Left kidney (tissue), 2 donors: ENCODE results near the gene EHD1. TPM values are rescaled to one million over a fixed set of nuclear protein-coding genes. Genes with fewer than 3 reads are reported as not detected.
"Not testable (repeated sequence)": the region's sequence is repeated elsewhere in the genome, so short reads cannot be mapped to it uniquely, and the experiment has no call there.

ENCODE experiments used
- DNase-seq: peaks from one replicate; pipeline ENCODE4 v3.0.0-alpha.2; 2013
- polyA plus RNA-seq: library from polyadenylated mRNA; unstranded; fragments of 120-200 nt; gene quantifications from one replicate; pipeline ENCODE4 v1.2.1, GENCODE V29; 2013; ENCODE audit not compliant: insufficient read length

EHD1 gene
- polyA plus RNA-seq, 1 donor, result 56.5 TPM

DNA sequence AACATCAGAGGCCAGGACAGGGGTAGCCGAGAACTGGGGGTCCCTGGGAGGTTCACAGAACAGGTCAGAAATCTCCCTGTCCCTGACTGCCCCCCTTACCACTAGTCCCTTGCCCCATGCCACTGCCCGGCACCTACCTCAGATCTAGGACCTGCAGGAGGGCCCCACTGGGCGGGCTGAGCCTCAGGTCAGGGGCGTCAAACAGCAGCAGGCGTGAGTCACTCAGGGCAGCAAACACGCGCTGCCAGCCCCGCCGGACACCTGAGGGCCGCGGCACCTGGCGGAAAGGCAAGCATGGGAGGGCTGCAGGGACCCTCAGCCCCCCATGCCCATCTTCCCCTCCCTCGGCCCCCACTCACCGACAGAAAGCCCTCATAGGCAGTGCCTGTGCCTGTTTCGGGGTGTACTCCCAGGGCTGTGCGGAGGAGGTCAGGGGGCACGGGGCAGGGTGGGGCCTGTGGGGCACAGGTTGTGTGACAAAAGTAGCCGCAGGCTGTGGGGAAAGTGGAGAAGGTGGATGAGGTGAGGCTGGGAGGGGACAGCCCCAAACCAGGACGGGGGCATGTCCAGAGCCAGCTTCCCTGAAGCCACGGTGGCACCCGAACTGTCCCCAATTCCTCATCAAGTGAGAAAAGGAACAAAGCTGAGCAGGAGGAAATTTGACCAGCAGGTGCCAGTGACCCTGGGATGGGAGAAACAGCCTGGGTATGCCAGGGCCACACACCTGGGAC is 45.8 kb downstream of the EHD1 start:
- DNase-seq, result no peak

- no peak for DNase-seq
These were observed 47.0 kb downstream of the EHD1 start for GRCh38 chr11:64831411-64831891.

- no peak for DNase-seq
These were observed 48.7 kb downstream of the EHD1 start for GRCh38 chr11:64829536-64830251.

DNA sequence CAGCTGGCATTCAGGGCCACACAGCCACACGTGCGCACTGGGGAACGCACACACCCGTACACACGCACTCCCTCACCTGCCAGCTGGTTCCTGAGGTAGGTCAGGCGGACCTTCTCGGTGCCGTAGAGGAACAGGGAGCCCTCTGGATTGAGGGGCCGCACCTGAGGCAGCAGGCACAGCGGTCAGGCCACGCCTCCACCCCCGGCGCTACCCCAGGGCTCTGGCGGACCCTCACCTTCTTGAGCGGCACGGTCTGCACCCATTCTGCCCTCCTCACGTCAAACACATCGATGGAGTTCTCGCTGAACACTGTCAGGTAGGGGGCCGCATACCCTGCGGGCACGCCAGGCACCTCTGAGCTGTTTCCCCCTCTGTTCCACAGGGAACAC is 51.0 kb downstream of the EHD1 start:
- no peak for DNase-seq

DNA sequence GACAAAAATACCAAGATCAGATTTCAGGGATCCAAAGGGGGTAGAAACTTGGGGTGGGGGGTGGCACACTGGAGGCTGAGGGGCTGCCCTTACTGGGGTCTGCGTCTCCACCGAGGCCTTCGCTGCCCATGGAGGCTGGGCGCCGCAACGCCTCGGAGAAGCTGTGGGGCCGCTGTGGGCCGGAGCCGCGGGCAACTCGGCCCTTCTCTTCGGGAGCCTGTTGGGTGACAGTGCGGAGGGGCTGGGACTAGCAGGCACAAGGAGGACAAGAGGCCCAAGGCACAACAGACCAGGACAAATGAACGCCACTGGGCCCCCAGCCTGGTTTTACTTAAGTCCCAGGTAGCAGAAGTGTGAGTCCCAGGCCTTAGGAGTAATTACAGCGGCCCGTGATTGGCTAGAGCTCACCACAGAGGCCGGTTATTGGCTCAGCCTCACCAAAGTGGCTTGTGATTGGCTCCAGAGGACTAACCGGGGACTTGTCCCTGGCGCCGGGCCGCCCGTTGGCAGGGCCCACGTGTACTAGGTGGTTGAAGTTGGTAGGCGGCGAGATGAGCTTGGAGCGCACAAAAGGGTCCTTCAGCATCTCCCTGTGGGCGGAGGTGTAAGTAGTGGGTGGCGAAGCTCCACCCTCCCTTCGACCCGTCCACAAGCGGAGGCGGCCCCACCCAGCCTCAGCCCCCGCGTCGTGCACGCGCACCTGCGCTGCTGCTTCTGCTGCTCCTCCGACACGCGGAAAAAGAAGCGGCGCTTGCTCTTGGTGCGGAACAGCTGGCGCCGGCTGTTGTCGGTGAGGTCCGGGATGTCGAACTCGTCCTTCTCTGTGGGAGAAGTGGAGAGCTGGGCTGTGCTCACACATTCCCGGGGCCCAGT is 51.6 kb downstream of the EHD1 start:
- no peak for DNase-seq

- DNase-seq, result no peak
These were observed 52.4 kb downstream of the EHD1 start for GRCh38 chr11:64826062-64826461.

DNA sequence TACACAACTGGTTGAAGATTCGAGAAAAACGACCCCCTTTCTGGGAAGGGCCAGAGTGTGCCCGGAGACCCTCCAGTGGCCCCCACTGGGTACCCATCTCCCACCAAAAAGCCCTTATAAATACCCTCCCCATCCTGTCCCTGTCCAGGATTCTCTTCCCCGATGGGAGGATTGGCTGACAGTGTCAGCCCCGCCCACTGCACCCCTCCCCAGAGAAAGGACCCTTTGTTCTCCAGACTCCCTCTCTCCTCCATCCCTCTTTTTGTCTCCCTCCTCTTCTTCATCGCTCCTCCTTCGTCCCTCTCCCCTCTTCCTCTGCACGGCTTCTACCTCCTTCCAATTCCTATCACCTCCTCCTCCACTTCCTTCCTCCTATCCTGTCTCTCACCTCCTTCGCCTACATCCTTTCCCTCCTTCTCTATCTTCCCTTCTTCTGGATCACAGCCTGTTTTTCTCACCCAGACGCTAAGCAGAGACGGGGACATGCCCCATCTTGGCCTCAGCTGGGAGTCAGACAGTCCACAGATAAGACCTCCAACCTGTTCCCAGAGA is 54.8 kb downstream of the EHD1 start:
- DNase-seq, result no peak

DNA sequence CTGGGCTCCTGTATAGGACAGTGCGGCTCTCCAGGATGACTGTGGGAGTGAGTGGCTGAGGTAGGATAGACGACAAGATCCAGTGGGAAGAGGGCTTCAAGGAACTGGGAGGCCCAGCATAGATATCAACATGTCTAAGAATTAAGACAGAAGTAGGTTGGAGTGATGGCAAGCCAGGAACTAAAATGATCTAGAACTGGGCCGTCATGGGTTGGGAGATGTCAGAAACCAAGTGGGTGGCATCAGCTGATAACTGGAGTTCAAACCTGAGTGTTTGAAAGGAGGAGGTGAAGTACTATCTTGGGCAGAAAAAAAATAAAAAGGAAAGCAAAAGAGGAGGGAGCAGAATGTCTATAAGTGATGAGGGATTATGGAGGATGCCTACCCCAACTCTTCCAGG is 60.9 kb downstream of the EHD1 start:
- no peak for DNase-seq

DNA sequence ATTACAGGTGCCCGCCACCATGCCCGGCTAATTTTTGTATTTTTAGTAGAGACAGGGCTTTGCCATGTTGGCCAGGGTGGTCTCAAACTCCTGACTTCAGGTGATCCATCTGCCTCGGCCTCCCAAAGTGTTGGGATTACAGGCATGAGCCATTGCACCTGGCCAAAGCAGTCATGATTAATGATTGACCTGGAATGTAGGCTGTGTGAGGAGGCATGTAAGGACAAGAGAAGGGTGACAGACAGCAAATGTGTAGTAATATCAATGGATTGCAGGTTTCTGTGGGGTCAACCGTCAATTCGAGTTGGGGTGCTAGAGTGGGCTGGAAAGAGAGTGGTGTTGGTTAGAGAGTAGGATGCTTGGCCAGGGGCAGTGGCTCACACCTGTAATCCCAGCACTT is 63.0 kb downstream of the EHD1 start:
- not testable (repeated sequence) for DNase-seq

DNA sequence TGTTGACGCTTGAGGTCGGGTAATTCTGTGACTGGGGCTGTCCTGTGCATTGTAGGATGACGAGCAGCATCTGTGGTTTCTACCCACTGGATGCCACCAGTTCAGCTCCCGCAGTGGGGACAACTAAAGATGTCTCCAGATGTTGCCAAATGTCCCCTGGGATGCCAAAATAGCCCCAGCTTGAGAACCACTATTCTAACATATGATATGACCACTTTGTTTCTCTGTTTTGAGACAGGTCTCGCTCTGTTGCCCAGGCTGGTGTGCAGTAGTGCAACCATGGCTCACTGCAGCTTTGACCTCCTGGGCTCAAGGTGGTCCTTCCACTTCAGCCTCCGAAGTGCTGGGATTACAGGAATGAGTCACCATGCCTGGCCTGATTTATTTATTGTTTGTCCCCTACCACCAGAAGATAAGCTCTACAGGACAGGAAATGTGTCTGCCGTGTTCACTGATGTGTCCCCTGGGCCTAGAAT is 63.7 kb downstream of the EHD1 start:
- DNase-seq, result no peak

DNA sequence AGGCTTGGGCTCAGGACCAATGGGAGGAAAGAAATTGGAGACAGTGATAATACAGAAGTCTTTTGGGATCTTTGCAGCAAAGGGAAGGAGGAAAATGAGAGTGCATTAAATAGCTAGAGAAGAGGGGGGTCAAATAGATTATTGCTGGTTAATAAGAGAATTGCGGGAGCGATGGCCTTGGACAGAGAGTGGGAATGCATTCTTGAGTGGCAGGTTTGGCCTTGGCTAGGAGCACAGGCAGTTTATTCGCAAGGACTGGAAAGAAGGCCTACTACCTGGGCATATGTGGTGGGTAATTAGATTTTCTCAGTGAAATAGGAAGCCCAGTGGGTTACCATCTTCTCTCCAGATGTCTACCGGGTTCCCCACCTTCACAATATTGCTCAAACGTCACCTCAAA is 64.6 kb downstream of the EHD1 start:
- DNase-seq, result no peak

DNA sequence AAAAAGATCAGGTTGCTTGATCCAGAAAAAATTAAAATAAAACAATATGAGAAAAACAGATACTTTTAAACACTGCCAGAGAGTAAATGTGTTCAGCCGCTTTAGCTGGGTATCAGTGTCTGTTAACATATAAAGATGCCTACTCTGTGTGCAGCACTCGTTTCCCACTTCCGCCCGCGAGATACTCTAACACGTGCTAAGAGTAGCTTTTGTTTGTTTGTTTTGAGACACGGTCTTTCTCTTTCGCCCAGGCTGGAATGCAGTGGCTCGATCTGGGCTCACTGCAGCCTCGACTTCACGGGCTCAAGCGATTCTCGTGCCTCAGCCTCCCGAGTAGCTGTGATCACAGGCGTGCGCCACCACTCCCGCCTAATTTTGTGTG is 67.5 kb downstream of the EHD1 start:
- no peak for DNase-seq

DNA sequence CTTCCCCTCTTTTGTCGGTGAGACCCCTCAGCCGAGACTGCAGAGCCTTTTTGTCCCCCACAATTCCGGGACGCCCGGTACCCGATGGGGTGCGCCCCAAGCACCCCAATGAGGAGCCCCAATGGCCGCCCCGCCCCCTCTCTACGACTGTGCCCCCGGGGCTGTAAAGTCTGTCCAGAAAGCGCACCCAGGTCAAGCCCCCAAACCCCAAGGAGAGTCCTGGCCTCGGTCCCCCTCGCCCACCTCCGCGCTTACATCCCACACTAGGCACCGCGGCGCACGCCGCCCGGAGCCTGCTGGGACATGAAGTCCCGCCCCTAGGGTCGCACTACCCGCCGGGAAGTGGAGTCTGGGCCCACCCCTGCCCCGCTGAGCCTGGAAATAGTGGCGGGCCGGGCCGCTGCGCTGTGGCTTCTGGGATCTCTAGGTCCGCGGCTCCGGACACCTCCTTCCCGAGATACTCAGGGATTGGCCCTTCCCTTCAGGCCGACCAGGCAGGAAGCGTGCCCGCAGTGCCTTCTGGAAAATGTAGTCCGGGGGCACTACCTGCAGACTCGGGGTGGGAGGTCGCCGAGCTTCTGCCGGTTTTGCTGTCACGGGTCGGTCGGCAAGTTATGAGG is 68.0 kb downstream of the EHD1 start, which contains the start of gene MEN1:
Gene MEN1, minus strand, starts transcription at position 281 of the 620 bp plus-strand sequence. CDS start 442 bp downstream, outside the sequence.
- DNase-seq, result peak; percentile 96

DNA sequence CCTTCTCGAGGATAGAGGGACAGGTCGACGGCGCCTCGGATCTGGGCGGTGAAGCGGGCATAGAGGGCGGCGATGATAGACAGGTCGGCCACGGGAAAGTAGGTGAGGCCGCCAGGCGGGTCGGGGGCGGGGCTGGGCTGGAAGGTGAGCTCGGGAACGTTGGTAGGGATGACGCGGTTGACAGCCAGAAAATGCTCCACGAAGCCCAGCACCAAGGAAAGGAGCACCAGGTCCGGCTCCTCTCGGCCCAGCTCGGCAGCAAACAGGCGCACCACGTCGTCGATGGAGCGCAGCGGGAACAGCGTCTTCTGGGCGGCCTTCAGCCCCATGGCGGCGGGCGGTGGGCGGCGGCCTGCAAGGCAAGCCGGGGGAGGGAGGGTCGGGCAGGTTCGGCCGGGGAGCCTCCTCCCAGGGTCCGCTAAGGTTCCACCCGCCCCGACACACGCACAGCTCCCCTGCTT is 68.6 kb downstream of the EHD1 start:
- no peak for DNase-seq

GRCh38 chr11:64805481-64805880 is 72.9 kb downstream of the EHD1 start:
- no peak for DNase-seq

DNA sequence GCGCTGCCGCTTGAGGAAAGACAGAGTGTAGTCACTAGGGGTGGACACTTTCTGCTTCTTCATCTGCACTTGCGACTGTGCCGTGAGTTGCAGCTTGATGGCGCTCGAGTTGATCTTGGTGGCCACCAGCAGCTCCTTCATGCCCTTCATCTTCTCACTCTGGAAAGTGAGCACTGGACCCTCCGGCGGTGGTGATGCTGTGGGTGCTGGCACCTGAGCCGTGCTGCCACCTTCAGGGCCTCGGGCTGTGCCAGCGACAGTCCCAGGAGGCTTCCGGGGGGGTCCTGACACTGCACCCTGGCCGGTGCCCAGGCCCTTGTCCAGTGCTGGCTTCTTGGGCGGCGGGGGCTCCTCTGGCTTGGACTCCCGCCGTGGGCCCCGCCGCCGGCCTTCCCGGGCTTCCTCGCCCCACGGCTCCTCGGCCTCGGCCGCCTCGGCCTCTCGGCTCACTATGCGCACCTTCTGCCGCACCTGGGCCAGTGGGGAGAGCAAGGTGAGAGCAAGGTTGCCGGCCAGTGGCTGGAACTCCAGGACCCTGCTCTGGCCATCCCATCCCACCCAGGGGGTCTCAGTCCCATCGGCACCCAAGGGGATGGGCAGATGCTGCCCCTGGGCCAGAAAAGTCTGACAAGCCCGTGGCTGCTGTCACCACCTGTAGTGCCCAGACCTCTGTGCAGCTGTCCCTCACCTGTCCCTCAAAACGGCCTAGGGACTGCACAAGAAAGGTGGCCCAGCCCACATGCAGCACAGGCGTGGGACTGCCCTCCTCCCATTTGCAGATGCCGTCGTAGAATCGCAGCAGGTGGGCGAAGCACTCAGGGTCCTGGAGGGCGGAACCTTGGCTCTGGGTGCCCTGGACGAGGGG is 73.8 kb downstream of the EHD1 start:
- DNase-seq, result no peak

DNA sequence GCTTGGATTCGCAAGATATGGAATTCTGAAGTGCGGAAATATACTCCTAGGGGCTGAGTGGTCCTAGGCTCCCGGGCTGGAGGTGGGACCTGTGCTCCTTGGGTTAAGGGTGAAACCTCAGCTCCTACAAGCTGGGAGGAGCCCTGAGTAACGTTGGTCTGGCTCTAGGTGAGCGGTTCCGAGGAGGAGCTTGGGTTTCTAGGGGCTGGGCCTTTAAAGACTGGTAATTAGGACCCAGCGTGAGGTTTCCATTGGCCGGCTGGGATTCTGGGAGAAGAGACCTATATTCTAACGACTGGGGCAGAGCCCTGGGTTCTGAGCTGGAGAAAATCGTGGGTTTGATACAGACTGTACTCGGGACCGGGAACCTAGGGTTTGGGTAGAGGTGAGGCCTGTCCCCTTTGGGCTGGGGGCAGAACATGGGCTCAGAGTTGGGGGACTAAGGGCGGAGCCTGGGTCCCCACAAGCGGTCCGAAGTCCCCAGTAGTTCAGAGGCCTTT is 74.5 kb downstream of the EHD1 start:
- no peak for DNase-seq

GRCh38 chr11:64803158-64803845 is 75.1 kb downstream of the EHD1 start, which contains the start of gene MAP4K2:
Gene MAP4K2 (minus strand): TSS chr11:64803214. CDS start chr11:64803149, 65 bp downstream.
- peak; percentile 88 for DNase-seq

- DNase-seq, result no peak
These were observed 75.9 kb downstream of the EHD1 start for GRCh38 chr11:64802370-64803157.
